ENCODE measurements around the gene VILL. TPM values are rescaled to one million over a fixed set of nuclear protein-coding genes. Genes with fewer than 3 reads are reported as not detected.

VILL gene
- total RNA-seq, 1 experiment from 2014 or later: 52.6 TPM

DNA sequence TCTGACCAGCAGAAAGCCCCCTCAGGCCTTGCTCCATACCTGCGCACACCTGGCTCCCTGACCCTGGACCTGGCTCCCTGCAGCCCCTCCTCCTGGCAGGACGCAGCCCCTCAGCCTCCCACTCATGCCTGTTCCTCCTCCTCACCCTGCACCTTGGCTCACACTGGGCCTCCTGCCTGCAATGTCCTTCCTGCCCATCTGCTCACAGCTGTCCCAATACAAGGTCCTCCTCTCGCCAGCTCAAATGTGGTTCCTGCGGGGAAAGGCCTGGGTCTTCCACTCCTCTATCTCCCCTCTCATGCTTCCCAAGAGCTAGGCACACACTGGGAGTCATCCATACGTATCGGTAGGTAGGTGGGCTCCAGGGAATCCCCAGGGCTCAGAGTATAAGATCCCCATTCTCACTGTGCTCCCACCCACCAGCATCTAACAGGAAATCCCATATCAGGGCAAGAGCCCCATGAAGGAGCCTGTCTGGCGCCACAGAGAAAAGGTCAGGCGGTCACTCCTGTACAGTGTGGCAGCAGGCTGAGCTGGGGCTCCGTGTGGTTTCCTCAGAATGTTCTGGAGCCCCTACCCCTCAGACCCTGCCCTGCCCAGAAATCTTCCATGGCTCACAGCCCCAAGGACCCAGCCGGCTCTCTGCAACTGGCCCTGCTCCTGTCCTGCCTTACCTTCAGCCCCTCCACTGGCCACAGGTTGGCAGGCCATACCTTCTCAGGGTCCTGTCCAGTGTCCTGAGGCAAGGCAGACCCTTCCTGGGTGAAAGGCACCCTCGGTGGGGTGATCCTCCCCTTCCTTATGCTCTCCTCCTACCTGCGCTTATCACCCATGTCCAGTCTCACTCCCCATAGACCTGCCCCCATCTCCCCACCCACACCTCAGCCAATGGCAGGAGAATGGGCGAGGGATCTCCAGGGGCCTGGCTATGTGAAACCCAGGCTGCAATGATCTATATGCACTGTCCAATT lies 28.0 kb downstream of the VILL start:
- TF ChIP-seq, protein P1, sequence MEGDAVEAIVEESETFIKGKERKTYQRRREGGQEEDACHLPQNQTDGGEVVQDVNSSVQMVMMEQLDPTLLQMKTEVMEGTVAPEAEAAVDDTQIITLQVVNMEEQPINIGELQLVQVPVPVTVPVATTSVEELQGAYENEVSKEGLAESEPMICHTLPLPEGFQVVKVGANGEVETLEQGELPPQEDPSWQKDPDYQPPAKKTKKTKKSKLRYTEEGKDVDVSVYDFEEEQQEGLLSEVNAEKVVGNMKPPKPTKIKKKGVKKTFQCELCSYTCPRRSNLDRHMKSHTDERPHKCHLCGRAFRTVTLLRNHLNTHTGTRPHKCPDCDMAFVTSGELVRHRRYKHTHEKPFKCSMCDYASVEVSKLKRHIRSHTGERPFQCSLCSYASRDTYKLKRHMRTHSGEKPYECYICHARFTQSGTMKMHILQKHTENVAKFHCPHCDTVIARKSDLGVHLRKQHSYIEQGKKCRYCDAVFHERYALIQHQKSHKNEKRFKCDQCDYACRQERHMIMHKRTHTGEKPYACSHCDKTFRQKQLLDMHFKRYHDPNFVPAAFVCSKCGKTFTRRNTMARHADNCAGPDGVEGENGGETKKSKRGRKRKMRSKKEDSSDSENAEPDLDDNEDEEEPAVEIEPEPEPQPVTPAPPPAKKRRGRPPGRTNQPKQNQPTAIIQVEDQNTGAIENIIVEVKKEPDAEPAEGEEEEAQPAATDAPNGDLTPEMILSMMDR (IDR thresholded peaks at IDR 0.05; ENCODE audit: unreplicated experiment): no peak
- Mint-ChIP-seq H3K4me1 (ENCODE audit: low read depth, unreplicated experiment) (peaks cover 14% of the 10 kb centered on the region), H3K36me3 (ENCODE audit: insufficient read depth, unreplicated experiment) (peaks cover under 1% of the 10 kb centered on the region), H3K9me3 (ENCODE audit: low read depth, unreplicated experiment) (no peaks in the 10 kb centered on the region), H3K27ac (ENCODE audit: unreplicated experiment) (no peak overlapping the region), H3K27me3 (ENCODE audit: unreplicated experiment) (no peaks in the 10 kb centered on the region), H3K4me3 (ENCODE audit: low read depth, unreplicated experiment) (no peak overlapping the region)
- CTCF ChIA-PET: no interaction called here
- BruUV-seq (replicated peaks): no TSS peak
- intact Hi-C loops (cut with micrococcal nuclease; ENCODE audit: unreplicated experiment): no loop called here
- no peak for DNase-seq

DNA sequence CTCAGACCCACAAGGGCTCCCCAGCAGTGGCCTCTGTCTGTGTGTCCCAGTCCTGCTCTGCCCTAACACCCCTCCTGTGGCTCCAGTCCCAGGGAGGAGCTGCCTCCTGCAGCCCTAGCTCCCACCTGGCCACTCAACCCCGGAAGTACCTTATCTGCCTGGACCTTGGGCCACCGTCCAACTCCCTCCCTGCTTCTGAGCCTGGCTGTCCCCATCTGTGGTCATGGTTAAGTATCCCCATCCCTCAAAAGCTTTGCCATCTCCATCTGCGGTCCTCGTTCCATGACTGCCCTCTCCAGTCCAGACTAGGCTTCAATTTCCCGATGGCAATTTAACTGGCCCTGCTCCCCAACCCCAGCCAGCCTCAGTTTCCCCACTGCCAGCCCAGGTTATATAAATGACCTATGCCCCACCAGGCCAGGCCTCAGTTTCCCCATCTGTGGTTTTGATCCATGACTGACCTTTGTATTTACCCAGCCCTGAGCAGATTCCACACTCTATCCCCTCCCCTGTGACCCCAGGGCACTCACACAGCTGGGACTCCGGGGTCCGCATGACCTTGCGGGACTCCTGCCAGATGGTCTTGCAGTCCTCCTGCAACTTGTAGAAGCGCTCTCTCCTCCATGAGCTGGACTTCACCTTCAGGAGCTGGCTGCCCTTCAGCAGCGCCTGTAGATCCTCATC lies 29.2 kb downstream of the VILL start:
- H3K4me3 Mint-ChIP-seq (ENCODE audit: low read depth, unreplicated experiment): no peak overlapping the region
- H3K4me1 Mint-ChIP-seq (ENCODE audit: low read depth, unreplicated experiment): peaks cover 19% of the 10 kb centered on the region
- TF ChIP-seq, protein P1 (IDR thresholded peaks at IDR 0.05; ENCODE audit: unreplicated experiment): no peak
- CTCF ChIA-PET: no interaction called here
- DNase-seq: no peak
- H3K9me3 Mint-ChIP-seq (ENCODE audit: low read depth, unreplicated experiment): no peaks in the 10 kb centered on the region
- no TSS peak for BruUV-seq (replicated peaks)
- no peak overlapping the region for H3K27ac Mint-ChIP-seq (ENCODE audit: unreplicated experiment)
- intact Hi-C loops (cut with micrococcal nuclease; ENCODE audit: unreplicated experiment): no loop called here
- peaks cover 12% of the 10 kb centered on the region for H3K36me3 Mint-ChIP-seq (ENCODE audit: insufficient read depth, unreplicated experiment)
- H3K27me3 Mint-ChIP-seq (ENCODE audit: unreplicated experiment): no peaks in the 10 kb centered on the region

DNA sequence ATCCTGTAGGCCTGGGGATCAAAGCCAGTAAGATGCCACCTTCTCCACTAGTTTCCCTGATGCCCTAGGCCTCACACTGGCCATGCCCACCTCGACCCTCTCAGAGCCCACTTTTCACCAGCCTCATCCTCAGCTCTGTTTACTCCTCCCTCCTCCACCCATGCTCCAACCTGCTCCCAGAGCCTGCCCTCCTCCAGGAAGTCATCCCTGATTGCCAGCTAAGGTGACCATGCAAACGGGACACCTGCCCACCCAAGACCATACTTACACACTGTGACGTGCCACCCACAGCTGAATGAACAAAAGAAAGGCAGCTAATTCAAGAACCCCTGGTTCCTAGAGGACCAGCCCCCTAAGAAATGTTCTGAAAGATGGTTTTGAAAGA lies 29.7 kb downstream of the VILL start:
- no peak overlapping the region for H3K4me3 Mint-ChIP-seq (ENCODE audit: low read depth, unreplicated experiment)
- BruUV-seq (replicated peaks): no TSS peak

DNA sequence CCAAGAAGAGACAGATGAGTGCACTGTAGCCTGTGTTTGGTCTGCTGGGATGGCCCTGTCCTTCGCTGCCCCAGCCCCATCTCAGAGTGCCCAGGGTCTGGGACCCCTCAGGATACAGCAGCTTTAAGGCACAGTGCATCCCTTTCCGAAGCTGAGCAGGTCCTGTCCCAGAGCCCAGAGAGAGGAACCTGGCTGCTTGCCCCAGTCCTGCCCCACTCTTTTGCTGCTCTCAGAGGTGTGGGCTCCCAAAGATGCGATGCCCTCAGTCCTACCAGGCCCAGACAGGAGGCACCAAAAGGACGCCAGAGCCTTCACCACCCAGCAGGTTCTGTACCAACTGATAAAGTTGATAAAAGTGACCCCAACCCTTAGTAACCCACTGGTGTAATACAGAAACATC lies 30.6 kb downstream of the VILL start:
- H3K4me1 Mint-ChIP-seq (ENCODE audit: low read depth, unreplicated experiment): peaks cover 29% of the 10 kb centered on the region
- no peak overlapping the region for H3K27ac Mint-ChIP-seq (ENCODE audit: unreplicated experiment)
- H3K4me3 Mint-ChIP-seq (ENCODE audit: low read depth, unreplicated experiment): no peak overlapping the region
- DNase-seq: no peak
- H3K36me3 Mint-ChIP-seq (ENCODE audit: insufficient read depth, unreplicated experiment): peaks cover 23% of the 10 kb centered on the region
- CTCF ChIA-PET: no interaction called here
- no peaks in the 10 kb centered on the region for H3K9me3 Mint-ChIP-seq (ENCODE audit: low read depth, unreplicated experiment)
- intact Hi-C loops (cut with micrococcal nuclease; ENCODE audit: unreplicated experiment): no loop called here
- no peaks in the 10 kb centered on the region for H3K27me3 Mint-ChIP-seq (ENCODE audit: unreplicated experiment)
- TF ChIP-seq, protein P1 (IDR thresholded peaks at IDR 0.05; ENCODE audit: unreplicated experiment): no peak
- BruUV-seq (replicated peaks): no TSS peak

More for the DNA sequence above, 29.7 kb downstream of the VILL start:
- H3K27me3 Mint-ChIP-seq (ENCODE audit: unreplicated experiment): no peaks in the 10 kb centered on the region
- H3K27ac Mint-ChIP-seq (ENCODE audit: unreplicated experiment): no peak overlapping the region
- TF ChIP-seq, protein P1 (IDR thresholded peaks at IDR 0.05; ENCODE audit: unreplicated experiment): no peak
- CTCF ChIA-PET: no interaction called here
- intact Hi-C loops (cut with micrococcal nuclease; ENCODE audit: unreplicated experiment): no loop called here
- peaks cover 21% of the 10 kb centered on the region for H3K4me1 Mint-ChIP-seq (ENCODE audit: low read depth, unreplicated experiment)
- no peaks in the 10 kb centered on the region for H3K9me3 Mint-ChIP-seq (ENCODE audit: low read depth, unreplicated experiment)
- DNase-seq: no peak
- H3K36me3 Mint-ChIP-seq (ENCODE audit: insufficient read depth, unreplicated experiment): peaks cover 18% of the 10 kb centered on the region
